Type B pancreatic cell (in vitro differentiated cells): ENCODE data around the gene FGB. TPM values are rescaled to one million over a fixed set of nuclear protein-coding genes. Genes with fewer than 3 reads are reported as not detected.

ENCODE experiments used
- DNase-seq: peaks from one replicate; pipeline ENCODE4 v3.0.0; 2021; ENCODE audit warnings: mixed read lengths; ENCODE audit not compliant: unreplicated experiment; ENCODE audit errors: extremely low spot score
- H3K27ac Mint-ChIP-seq: 2 replicates; pipeline ENCODE4 v1.8.0; 2021; ENCODE audit warnings: mild to moderate bottlenecking, mixed read lengths
- H3K27me3 Mint-ChIP-seq: 2 replicates; pipeline ENCODE4 v1.8.0; 2021; ENCODE audit warnings: mixed read lengths
- H3K36me3 Mint-ChIP-seq: 2 replicates; pipeline ENCODE4 v1.8.0; 2021; ENCODE audit warnings: mixed read lengths
- H3K4me1 Mint-ChIP-seq: one replicate; pipeline ENCODE4 v1.8.0; 2021; ENCODE audit warnings: mixed read lengths; ENCODE audit not compliant: unreplicated experiment
- H3K4me3 Mint-ChIP-seq: 2 replicates; pipeline ENCODE4 v1.8.0; 2021; ENCODE audit warnings: mild to moderate bottlenecking, mixed read lengths
- H3K9me3 Mint-ChIP-seq: 2 replicates; pipeline ENCODE4 v1.8.0; 2021; ENCODE audit warnings: mixed read lengths
- total RNA-seq: library from RNA; stranded (reverse); gene quantifications from 2 replicates; pipeline ENCODE4 v1.2.1, GENCODE V29; 2021; ENCODE audit warnings: low replicate concordance
- TF ChIP-seq, protein P1 (sequence below): fragments of 200-600 bp; sonication (generic); conservative IDR thresholded peaks from 2 replicates; pipeline ENCODE4 v1.5.0; 2021; ENCODE audit warnings: antibody characterized with exemption, mild to moderate bottlenecking

FGB gene
- total RNA-seq, 1 donor from 2014 or later, result 32.8 TPM

DNA sequence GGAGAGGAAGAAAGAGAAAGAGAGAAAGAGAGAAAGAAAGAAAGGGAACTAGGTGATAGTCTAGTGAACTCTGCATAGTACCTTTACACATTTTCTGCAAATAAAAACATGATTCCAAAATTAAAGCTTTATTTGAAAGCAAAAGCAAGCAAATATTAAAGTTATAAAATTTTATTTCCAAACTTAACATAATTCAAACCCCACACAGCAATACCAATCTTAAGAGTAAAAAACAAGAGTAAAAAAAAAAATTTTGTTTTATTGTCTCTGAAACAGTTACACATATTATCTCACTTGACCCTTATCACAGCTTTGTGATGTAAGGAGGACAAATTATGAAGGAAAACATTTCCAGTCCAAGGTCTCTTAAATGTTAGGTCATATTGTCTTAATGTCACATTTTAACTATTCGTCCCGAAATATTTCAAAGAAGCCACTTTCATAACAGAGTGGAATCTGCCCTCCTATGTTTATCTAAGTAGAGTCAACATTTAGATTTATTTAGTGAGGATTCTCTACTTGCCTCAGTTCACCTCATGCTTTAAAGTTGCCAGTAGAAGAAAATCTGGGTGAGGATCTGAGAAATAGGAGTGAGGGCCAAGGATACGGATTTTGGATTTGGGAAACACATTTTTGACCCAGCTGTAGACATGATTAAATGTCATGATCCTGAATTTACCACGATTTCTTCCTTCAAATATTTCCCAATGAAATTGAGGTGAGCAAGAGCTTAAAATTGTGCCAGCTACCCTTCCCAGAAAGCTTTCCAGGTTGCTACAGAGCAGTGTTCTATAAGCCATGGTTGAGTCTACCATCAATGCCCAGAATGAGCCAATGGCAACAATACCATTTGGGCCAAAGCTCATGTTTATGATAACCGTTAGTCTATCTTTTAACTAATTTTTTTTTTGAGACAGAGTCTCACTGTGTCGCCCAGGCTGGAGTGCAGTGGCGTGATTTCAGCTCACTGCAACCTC is 35.3 kb downstream of the FGB start:
- DNase-seq, result no peak
- Mint-ChIP-seq H3K27me3 (no peaks in the 10 kb centered on the region), H3K9me3 (no peaks in the 10 kb centered on the region), H3K27ac (no peak overlapping the region), H3K36me3 (no peaks in the 10 kb centered on the region), H3K4me3 (no peak overlapping the region), H3K4me1 (no peaks in the 10 kb centered on the region)
- TF ChIP-seq, protein P1, sequence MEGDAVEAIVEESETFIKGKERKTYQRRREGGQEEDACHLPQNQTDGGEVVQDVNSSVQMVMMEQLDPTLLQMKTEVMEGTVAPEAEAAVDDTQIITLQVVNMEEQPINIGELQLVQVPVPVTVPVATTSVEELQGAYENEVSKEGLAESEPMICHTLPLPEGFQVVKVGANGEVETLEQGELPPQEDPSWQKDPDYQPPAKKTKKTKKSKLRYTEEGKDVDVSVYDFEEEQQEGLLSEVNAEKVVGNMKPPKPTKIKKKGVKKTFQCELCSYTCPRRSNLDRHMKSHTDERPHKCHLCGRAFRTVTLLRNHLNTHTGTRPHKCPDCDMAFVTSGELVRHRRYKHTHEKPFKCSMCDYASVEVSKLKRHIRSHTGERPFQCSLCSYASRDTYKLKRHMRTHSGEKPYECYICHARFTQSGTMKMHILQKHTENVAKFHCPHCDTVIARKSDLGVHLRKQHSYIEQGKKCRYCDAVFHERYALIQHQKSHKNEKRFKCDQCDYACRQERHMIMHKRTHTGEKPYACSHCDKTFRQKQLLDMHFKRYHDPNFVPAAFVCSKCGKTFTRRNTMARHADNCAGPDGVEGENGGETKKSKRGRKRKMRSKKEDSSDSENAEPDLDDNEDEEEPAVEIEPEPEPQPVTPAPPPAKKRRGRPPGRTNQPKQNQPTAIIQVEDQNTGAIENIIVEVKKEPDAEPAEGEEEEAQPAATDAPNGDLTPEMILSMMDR, result no peak

DNA sequence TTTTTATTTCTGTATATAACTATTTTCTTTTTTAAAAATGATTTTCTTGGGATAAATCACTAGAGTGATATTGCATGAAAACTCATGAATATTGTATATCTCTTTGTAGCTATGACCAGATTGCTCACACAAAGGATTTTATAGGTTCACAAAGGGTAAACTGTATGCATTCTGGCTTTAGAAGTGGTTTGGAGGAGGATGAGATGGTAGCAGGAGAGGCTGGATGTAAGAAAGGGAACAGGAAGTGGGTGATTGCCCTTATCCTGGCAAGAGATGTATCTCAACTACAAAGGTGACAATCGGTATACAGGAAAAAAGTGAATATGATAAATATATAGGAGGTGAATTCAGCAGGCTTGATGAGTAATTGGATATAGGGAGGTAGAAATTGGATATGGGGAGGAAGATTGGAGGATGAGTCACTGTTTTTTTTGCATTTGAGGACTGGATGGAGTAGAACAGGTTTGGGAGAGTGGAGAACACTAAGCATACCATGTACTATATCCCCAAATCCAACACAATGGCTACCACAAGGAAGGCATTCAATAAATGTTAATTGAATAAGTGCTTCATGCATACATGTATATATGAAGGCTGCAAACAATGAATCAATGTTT is 39.7 kb downstream of the FGB start:
- no peak overlapping the region for H3K27ac Mint-ChIP-seq
- peaks cover 3% of the 10 kb centered on the region for H3K9me3 Mint-ChIP-seq
- H3K4me1 Mint-ChIP-seq, result no peaks in the 10 kb centered on the region
- H3K36me3 Mint-ChIP-seq, result no peaks in the 10 kb centered on the region
- H3K4me3 Mint-ChIP-seq, result no peak overlapping the region
- H3K27me3 Mint-ChIP-seq, result peaks cover 3% of the 10 kb centered on the region
- DNase-seq, result no peak
- TF ChIP-seq, protein P1, result no peak

DNA sequence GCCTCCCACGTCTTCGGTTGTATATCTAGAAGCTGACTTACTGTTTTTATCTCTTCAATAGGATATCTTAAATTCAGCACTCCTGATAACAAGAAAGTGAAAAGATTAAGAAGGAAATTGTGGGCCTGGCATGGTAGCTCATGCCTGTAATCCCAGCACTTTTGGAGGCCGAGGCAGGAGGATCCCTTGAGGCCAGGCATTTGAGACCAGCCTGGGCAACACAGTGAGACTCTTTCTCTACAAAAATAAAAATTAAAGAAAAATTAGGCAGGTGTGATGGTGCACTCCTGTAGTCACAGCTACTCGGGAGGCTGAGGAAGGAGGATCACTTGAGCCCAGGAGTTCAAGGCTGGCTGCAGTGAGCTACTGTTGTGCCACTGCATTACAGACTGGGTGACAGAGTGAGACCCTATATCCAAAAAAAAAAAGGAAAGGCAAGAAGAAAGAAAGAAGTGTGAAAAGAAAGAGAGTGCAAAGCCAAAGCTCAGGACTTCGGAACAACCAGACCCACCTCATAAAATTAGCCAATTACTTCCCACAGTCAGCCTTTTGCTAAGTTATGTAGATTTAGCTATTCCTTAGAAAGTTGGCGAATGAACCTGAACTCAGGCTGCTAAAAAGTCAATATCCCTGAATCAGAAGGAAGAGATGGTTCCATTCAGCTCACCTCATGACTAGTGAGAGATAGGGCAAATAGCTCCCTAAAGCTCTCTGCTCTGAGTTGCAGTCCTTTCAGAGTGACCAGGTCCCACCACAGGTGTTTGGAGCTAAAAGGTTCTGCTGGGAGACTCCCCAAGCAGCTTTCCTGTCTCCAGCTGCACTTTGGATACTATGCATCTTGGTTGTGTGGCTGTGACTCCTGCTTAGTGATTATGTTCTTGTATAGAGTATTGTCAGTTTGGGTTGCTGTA is 40.5 kb downstream of the FGB start:
- H3K36me3 Mint-ChIP-seq, result no peaks in the 10 kb centered on the region
- TF ChIP-seq, protein P1, result no peak
- peaks cover 4% of the 10 kb centered on the region for H3K27me3 Mint-ChIP-seq
- no peak overlapping the region for H3K27ac Mint-ChIP-seq
- no peaks in the 10 kb centered on the region for H3K4me1 Mint-ChIP-seq
- H3K9me3 Mint-ChIP-seq, result peaks cover 3% of the 10 kb centered on the region
- no peak overlapping the region for H3K4me3 Mint-ChIP-seq
- no peak for DNase-seq

DNA sequence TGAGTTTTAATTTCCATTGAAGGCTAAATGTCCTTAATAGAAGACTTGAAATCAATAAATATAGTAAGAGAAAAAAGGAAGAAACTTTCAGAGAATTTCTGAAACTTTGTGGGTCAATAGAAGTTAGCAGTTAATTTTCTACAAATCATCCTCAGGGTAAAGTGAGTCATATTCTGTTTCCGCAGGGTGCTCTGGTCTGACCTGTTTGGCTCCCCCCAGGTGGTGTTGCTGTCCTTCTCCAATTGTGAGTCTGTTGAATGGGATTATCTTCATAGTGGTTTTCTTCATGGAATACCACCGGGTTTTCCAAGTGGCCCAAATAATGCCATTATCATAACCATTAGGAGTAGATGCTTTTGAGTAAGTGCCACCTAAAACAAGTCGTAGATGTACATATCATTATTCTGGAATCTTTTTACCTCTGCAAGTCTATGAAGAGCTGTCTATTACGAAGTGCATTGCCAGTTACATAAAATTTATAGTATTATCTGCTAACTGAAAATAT is 41.9 kb downstream of the FGB start:
- TF ChIP-seq, protein P1, result no peak
- Mint-ChIP-seq H3K4me1 (no peaks in the 10 kb centered on the region), H3K36me3 (no peaks in the 10 kb centered on the region), H3K9me3 (peaks cover 3% of the 10 kb centered on the region), H3K4me3 (no peak overlapping the region), H3K27me3 (peaks cover 15% of the 10 kb centered on the region), H3K27ac (no peak overlapping the region)
- no peak for DNase-seq
